ENCODE measurements around the gene ASTL.
A peak's percentile ranks its signal among the peaks of the same experiment; 100 is the strongest.

Gene ASTL

GRCh38 chr2:96174251-96175144, 36.2 kb upstream of the ASTL start:
- Histone ChIP-seq H3K4me3 (ENCODE audit: insufficient read depth, low read depth, low read length, poor library complexity, severe bottlenecking) (no peak overlapping the region), H3K9me3 (ENCODE audit: control insufficient read depth, low read length) (no peaks in the 10 kb centered on the region), H3K36me3 (ENCODE audit: control insufficient read depth, insufficient read depth, low read length) (no peaks in the 10 kb centered on the region), H3K4me1 (ENCODE audit: control insufficient read depth, insufficient read depth, low read length, poor library complexity, severe bottlenecking) (no peaks in the 10 kb centered on the region), H3K27me3 (replicated peaks; ENCODE audit: control insufficient read depth, insufficient read depth, low read length, poor library complexity, severe bottlenecking) (no peaks in the 10 kb centered on the region), H3K27ac (ENCODE audit: insufficient read depth, low read length, poor library complexity, severe bottlenecking) (no peak overlapping the region)
- DNase-seq, result peak; percentile 66 to 72 (median 70)

GRCh38 chr2:96171831-96172230, 33.5 kb upstream of the ASTL start:
- DNase-seq, result no peak
- no peak overlapping the region for H3K4me3 ChIP-seq (ENCODE audit: insufficient read depth, low read depth, low read length, poor library complexity, severe bottlenecking)
- no peaks in the 10 kb centered on the region for H3K4me1 ChIP-seq (ENCODE audit: control insufficient read depth, insufficient read depth, low read length, poor library complexity, severe bottlenecking)

GRCh38 chr2:96170626-96171025, 32.3 kb upstream of the ASTL start:
- Histone ChIP-seq H3K36me3 (ENCODE audit: control insufficient read depth, insufficient read depth, low read length) (no peaks in the 10 kb centered on the region), H3K27me3 (replicated peaks; ENCODE audit: control insufficient read depth, insufficient read depth, low read length, poor library complexity, severe bottlenecking) (no peaks in the 10 kb centered on the region), H3K27ac (ENCODE audit: insufficient read depth, low read length, poor library complexity, severe bottlenecking) (no peak overlapping the region), H3K4me3 (ENCODE audit: insufficient read depth, low read depth, low read length, poor library complexity, severe bottlenecking) (no peak overlapping the region), H3K9me3 (ENCODE audit: control insufficient read depth, low read length) (no peaks in the 10 kb centered on the region), H3K4me1 (ENCODE audit: control insufficient read depth, insufficient read depth, low read length, poor library complexity, severe bottlenecking) (no peaks in the 10 kb centered on the region)
- no peak for DNase-seq

More at GRCh38 chr2:96171831-96172230, 33.5 kb upstream of the ASTL start:
- Histone ChIP-seq H3K27ac (ENCODE audit: insufficient read depth, low read length, poor library complexity, severe bottlenecking) (no peak overlapping the region), H3K9me3 (ENCODE audit: control insufficient read depth, low read length) (no peaks in the 10 kb centered on the region), H3K27me3 (replicated peaks; ENCODE audit: control insufficient read depth, insufficient read depth, low read length, poor library complexity, severe bottlenecking) (no peaks in the 10 kb centered on the region), H3K36me3 (ENCODE audit: control insufficient read depth, insufficient read depth, low read length) (no peaks in the 10 kb centered on the region)

- no peak overlapping the region for H3K27ac ChIP-seq (ENCODE audit: insufficient read depth, low read length, poor library complexity, severe bottlenecking)
- no peaks in the 10 kb centered on the region for H3K27me3 ChIP-seq (replicated peaks; ENCODE audit: control insufficient read depth, insufficient read depth, low read length, poor library complexity, severe bottlenecking)
- no peak overlapping the region for H3K4me3 ChIP-seq (ENCODE audit: insufficient read depth, low read depth, low read length, poor library complexity, severe bottlenecking)
- no peaks in the 10 kb centered on the region for H3K9me3 ChIP-seq (ENCODE audit: control insufficient read depth, low read length)
- H3K4me1 ChIP-seq (ENCODE audit: control insufficient read depth, insufficient read depth, low read length, poor library complexity, severe bottlenecking), result peaks cover under 1% of the 10 kb centered on the region
- no peaks in the 10 kb centered on the region for H3K36me3 ChIP-seq (ENCODE audit: control insufficient read depth, insufficient read depth, low read length)
- no peak for DNase-seq
These were observed 31.7 kb upstream of the ASTL start for GRCh38 chr2:96169868-96170507.

- Histone ChIP-seq H3K4me1 (ENCODE audit: control insufficient read depth, insufficient read depth, low read length, poor library complexity, severe bottlenecking) (peaks cover 21% of the 10 kb centered on the region), H3K9me3 (ENCODE audit: control insufficient read depth, low read length) (no peaks in the 10 kb centered on the region), H3K36me3 (ENCODE audit: control insufficient read depth, insufficient read depth, low read length) (no peaks in the 10 kb centered on the region), H3K27ac (ENCODE audit: insufficient read depth, low read length, poor library complexity, severe bottlenecking) (no peak overlapping the region), H3K27me3 (replicated peaks; ENCODE audit: control insufficient read depth, insufficient read depth, low read length, poor library complexity, severe bottlenecking) (no peaks in the 10 kb centered on the region), H3K4me3 (ENCODE audit: insufficient read depth, low read depth, low read length, poor library complexity, severe bottlenecking) (no peak overlapping the region)
- no peak for DNase-seq
These were observed 29.2 kb upstream of the ASTL start for GRCh38 chr2:96167407-96168013.

- Histone ChIP-seq H3K4me1 (ENCODE audit: control insufficient read depth, insufficient read depth, low read length, poor library complexity, severe bottlenecking) (peaks cover 23% of the 10 kb centered on the region), H3K9me3 (ENCODE audit: control insufficient read depth, low read length) (no peaks in the 10 kb centered on the region), H3K36me3 (ENCODE audit: control insufficient read depth, insufficient read depth, low read length) (no peaks in the 10 kb centered on the region), H3K27me3 (replicated peaks; ENCODE audit: control insufficient read depth, insufficient read depth, low read length, poor library complexity, severe bottlenecking) (no peaks in the 10 kb centered on the region), H3K4me3 (ENCODE audit: insufficient read depth, low read depth, low read length, poor library complexity, severe bottlenecking) (peak overlapping the region; percentile 11), H3K27ac (ENCODE audit: insufficient read depth, low read length, poor library complexity, severe bottlenecking) (peak overlapping the region; percentile 43)
- DNase-seq, result peak; percentile 35 to 45 (median 40)
These were observed 26.3 kb upstream of the ASTL start for GRCh38 chr2:96164459-96165184.

- Histone ChIP-seq H3K4me3 (ENCODE audit: insufficient read depth, low read depth, low read length, poor library complexity, severe bottlenecking) (no peak overlapping the region), H3K9me3 (ENCODE audit: control insufficient read depth, low read length) (no peaks in the 10 kb centered on the region), H3K27ac (ENCODE audit: insufficient read depth, low read length, poor library complexity, severe bottlenecking) (peak overlapping the region; percentile 43), H3K4me1 (ENCODE audit: control insufficient read depth, insufficient read depth, low read length, poor library complexity, severe bottlenecking) (peaks cover 30% of the 10 kb centered on the region), H3K36me3 (ENCODE audit: control insufficient read depth, insufficient read depth, low read length) (no peaks in the 10 kb centered on the region), H3K27me3 (replicated peaks; ENCODE audit: control insufficient read depth, insufficient read depth, low read length, poor library complexity, severe bottlenecking) (no peaks in the 10 kb centered on the region)
- peak in 2 of 3 donors; percentile 36 to 41 for DNase-seq
These were observed 25.6 kb upstream of the ASTL start for GRCh38 chr2:96163768-96164429.

- no peak for DNase-seq
- peak overlapping the region; percentile 43 for H3K27ac ChIP-seq (ENCODE audit: insufficient read depth, low read length, poor library complexity, severe bottlenecking)
- H3K4me1 ChIP-seq (ENCODE audit: control insufficient read depth, insufficient read depth, low read length, poor library complexity, severe bottlenecking), result peaks cover 35% of the 10 kb centered on the region
- no peaks in the 10 kb centered on the region for H3K36me3 ChIP-seq (ENCODE audit: control insufficient read depth, insufficient read depth, low read length)
- no peak overlapping the region for H3K4me3 ChIP-seq (ENCODE audit: insufficient read depth, low read depth, low read length, poor library complexity, severe bottlenecking)
- H3K27me3 ChIP-seq (replicated peaks; ENCODE audit: control insufficient read depth, insufficient read depth, low read length, poor library complexity, severe bottlenecking), result no peaks in the 10 kb centered on the region
- H3K9me3 ChIP-seq (ENCODE audit: control insufficient read depth, low read length), result no peaks in the 10 kb centered on the region
These were observed 25.1 kb upstream of the ASTL start for GRCh38 chr2:96163415-96163767.

GRCh38 chr2:96161898-96162297, 23.6 kb upstream of the ASTL start:
- DNase-seq, result no peak
- H3K9me3 ChIP-seq (ENCODE audit: control insufficient read depth, low read length), result no peaks in the 10 kb centered on the region
- H3K36me3 ChIP-seq (ENCODE audit: control insufficient read depth, insufficient read depth, low read length), result no peaks in the 10 kb centered on the region
- no peak overlapping the region for H3K4me3 ChIP-seq (ENCODE audit: insufficient read depth, low read depth, low read length, poor library complexity, severe bottlenecking)
- H3K4me1 ChIP-seq (ENCODE audit: control insufficient read depth, insufficient read depth, low read length, poor library complexity, severe bottlenecking), result peaks cover 49% of the 10 kb centered on the region
- H3K27me3 ChIP-seq (replicated peaks; ENCODE audit: control insufficient read depth, insufficient read depth, low read length, poor library complexity, severe bottlenecking), result no peaks in the 10 kb centered on the region
- no peak overlapping the region for H3K27ac ChIP-seq (ENCODE audit: insufficient read depth, low read length, poor library complexity, severe bottlenecking)
